ENCODE measurements around the gene A4GALT.

- TF ChIP-seq CTCF (IDR thresholded peaks at IDR 0.05): no peak
- TF ChIP-seq POLR2A (IDR thresholded peaks at IDR 0.05): no peak
Observed at GRCh38 chr22:42644422-42645340, 76.0 kb downstream of the A4GALT start.

All from heart left ventricle (tissue), 13 donors.